GM19467 (cell line): ENCODE measurements around the gene PBRM1.

Source experiments
- ATAC-seq: cut with Tn5 transposase; IDR thresholded peaks from one replicate; pipeline ENCODE4 v1.9.1; 2021; ENCODE audit warnings: mild to moderate bottlenecking, moderate library complexity; ENCODE audit not compliant: unreplicated experiment

Gene PBRM1

GRCh38 chr3:52525680-52526561, 159.8 kb downstream of the PBRM1 start:
- no peak for ATAC-seq

- ATAC-seq: no peak
Measured at GRCh38 chr3:52524752-52525679, 160.7 kb downstream of the PBRM1 start.

- ATAC-seq: no peak
Measured at GRCh38 chr3:52524258-52524751, 161.4 kb downstream of the PBRM1 start.

GRCh38 chr3:52523386-52524257, 162.1 kb downstream of the PBRM1 start:
- no peak for ATAC-seq

- no peak for ATAC-seq
Measured at GRCh38 chr3:52522651-52523251, 163.0 kb downstream of the PBRM1 start.

- ATAC-seq: no peak
Measured at GRCh38 chr3:52521881-52522650, 163.6 kb downstream of the PBRM1 start.

GRCh38 chr3:52521488-52521824, 164.3 kb downstream of the PBRM1 start:
- ATAC-seq: no peak

GRCh38 chr3:52520716-52521487, 164.8 kb downstream of the PBRM1 start:
- ATAC-seq: no peak

GRCh38 chr3:52520141-52520667, 165.5 kb downstream of the PBRM1 start:
- ATAC-seq: no peak

GRCh38 chr3:52519445-52520140, 166.1 kb downstream of the PBRM1 start:
- ATAC-seq: no peak

GRCh38 chr3:52518723-52519444, 166.8 kb downstream of the PBRM1 start:
- no peak for ATAC-seq

GRCh38 chr3:52517796-52518722, 167.7 kb downstream of the PBRM1 start:
- no peak for ATAC-seq

GRCh38 chr3:52516509-52517195, 169.1 kb downstream of the PBRM1 start:
- ATAC-seq: no peak

- no peak for ATAC-seq
Measured at GRCh38 chr3:52515192-52515591, 170.5 kb downstream of the PBRM1 start.

GRCh38 chr3:52514576-52514975, 171.1 kb downstream of the PBRM1 start:
- no peak for ATAC-seq

- ATAC-seq: no peak
Measured at GRCh38 chr3:52513281-52513680, 172.4 kb downstream of the PBRM1 start.
